ENCODE measurements around the gene PTPRN2.

The PTPRN2 gene

GRCh38 chr7:158475036-158475678 is 112.5 kb downstream of the PTPRN2 start:
- no peak overlapping the region for H3K9ac ChIP-seq (ENCODE audit: low read length)
- H3K9me3 ChIP-seq (ENCODE audit: low read length): no peaks in the 10 kb centered on the region
- no peaks in the 10 kb centered on the region for H3K27me3 ChIP-seq (ENCODE audit: control insufficient read depth in 1 of 2, insufficient read depth in 2 of 2, low read length in 2 of 2)
- H3K4me1 ChIP-seq (ENCODE audit: insufficient read depth, low read length): peaks cover 18% of the 10 kb centered on the region
- H3K27ac ChIP-seq (ENCODE audit: low read depth, low read length): no peak overlapping the region
- H3K4me3 ChIP-seq (ENCODE audit: low read depth in 1 of 2, low read length in 2 of 2): no peak overlapping the region
- no peaks in the 10 kb centered on the region for H3K36me3 ChIP-seq (ENCODE audit: insufficient read depth, low read length)

- H3K36me3 ChIP-seq (ENCODE audit: insufficient read depth, low read length): no peaks in the 10 kb centered on the region
- H3K9me3 ChIP-seq (ENCODE audit: low read length): no peaks in the 10 kb centered on the region
- no peak overlapping the region for H3K27ac ChIP-seq (ENCODE audit: low read depth, low read length)
- H3K9ac ChIP-seq (ENCODE audit: low read length): no peak overlapping the region
- no peaks in the 10 kb centered on the region for H3K27me3 ChIP-seq (ENCODE audit: control insufficient read depth in 1 of 2, insufficient read depth in 2 of 2, low read length in 2 of 2)
- H3K4me1 ChIP-seq (ENCODE audit: insufficient read depth, low read length): peaks cover 14% of the 10 kb centered on the region
- no peak overlapping the region for H3K4me3 ChIP-seq (ENCODE audit: low read depth in 1 of 2, low read length in 2 of 2)
Observed at GRCh38 chr7:158474488-158474887, 113.1 kb downstream of the PTPRN2 start.

DNA sequence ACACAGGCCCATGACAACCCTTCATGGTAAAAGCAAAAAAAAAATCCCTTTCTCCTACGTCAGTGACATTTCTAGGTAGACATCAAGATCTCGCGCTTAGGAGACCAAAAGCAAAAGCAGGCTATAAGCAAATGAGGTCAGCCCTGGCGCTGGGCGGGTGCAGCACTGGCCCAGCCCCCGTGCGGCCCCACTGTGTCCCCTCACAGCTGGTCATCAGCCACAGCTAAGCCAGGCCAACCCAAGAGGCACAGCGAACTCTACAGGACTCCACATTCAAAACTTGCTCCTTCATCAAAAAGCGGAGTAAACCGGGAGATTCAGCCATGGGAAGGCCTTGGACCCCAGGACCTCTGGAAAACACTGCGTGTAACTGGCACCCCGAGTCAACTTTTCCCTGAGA is 113.7 kb downstream of the PTPRN2 start:
- Histone ChIP-seq H3K36me3 (ENCODE audit: insufficient read depth, low read length) (no peaks in the 10 kb centered on the region), H3K27me3 (ENCODE audit: control insufficient read depth in 1 of 2, insufficient read depth in 2 of 2, low read length in 2 of 2) (no peaks in the 10 kb centered on the region), H3K27ac (ENCODE audit: low read depth, low read length) (no peak overlapping the region), H3K9ac (ENCODE audit: low read length) (no peak overlapping the region), H3K4me1 (ENCODE audit: insufficient read depth, low read length) (peaks cover 17% of the 10 kb centered on the region), H3K4me3 (ENCODE audit: low read depth in 1 of 2, low read length in 2 of 2) (no peak overlapping the region), H3K9me3 (ENCODE audit: low read length) (no peaks in the 10 kb centered on the region)

GRCh38 chr7:158473221-158473620 is 114.4 kb downstream of the PTPRN2 start:
- Histone ChIP-seq H3K9ac (ENCODE audit: low read length) (no peak overlapping the region), H3K4me1 (ENCODE audit: insufficient read depth, low read length) (peaks cover 24% of the 10 kb centered on the region), H3K36me3 (ENCODE audit: insufficient read depth, low read length) (no peaks in the 10 kb centered on the region), H3K9me3 (ENCODE audit: low read length) (no peaks in the 10 kb centered on the region), H3K27ac (ENCODE audit: low read depth, low read length) (peak overlapping the region; percentile 42), H3K27me3 (ENCODE audit: control insufficient read depth in 1 of 2, insufficient read depth in 2 of 2, low read length in 2 of 2) (no peaks in the 10 kb centered on the region), H3K4me3 (ENCODE audit: low read depth in 1 of 2, low read length in 2 of 2) (no peak overlapping the region)

- H3K9ac ChIP-seq (ENCODE audit: low read length): no peak overlapping the region
- no peaks in the 10 kb centered on the region for H3K36me3 ChIP-seq (ENCODE audit: insufficient read depth, low read length)
- peak overlapping the region; percentile 42 for H3K27ac ChIP-seq (ENCODE audit: low read depth, low read length)
- H3K9me3 ChIP-seq (ENCODE audit: low read length): no peaks in the 10 kb centered on the region
- no peak overlapping the region for H3K4me3 ChIP-seq (ENCODE audit: low read depth in 1 of 2, low read length in 2 of 2)
- H3K27me3 ChIP-seq (ENCODE audit: control insufficient read depth in 1 of 2, insufficient read depth in 2 of 2, low read length in 2 of 2): no peaks in the 10 kb centered on the region
- peaks cover 31% of the 10 kb centered on the region for H3K4me1 ChIP-seq (ENCODE audit: insufficient read depth, low read length)
Observed at GRCh38 chr7:158472596-158472995, 115.0 kb downstream of the PTPRN2 start.

DNA sequence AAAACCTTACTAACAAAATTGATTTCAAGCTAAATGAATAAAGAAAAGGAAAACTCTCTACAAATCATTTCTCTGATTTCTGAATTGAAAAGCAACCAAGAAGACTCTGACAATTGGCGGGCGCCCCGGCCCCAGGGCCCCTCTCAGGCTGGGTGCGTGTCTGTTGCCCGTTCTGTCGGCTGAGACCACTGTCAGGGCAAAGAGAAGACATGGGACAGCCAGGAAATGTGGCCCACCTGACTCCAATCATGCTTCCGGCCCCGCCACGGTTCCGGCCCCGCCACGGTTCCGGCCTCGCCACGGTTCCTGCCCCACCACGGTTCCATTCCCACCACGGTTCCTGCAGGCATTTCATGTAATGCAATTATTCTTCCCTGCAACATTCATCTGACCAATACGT is 115.9 kb downstream of the PTPRN2 start:
- Histone ChIP-seq H3K27ac (ENCODE audit: low read depth, low read length) (no peak overlapping the region), H3K36me3 (ENCODE audit: insufficient read depth, low read length) (no peaks in the 10 kb centered on the region)

DNA sequence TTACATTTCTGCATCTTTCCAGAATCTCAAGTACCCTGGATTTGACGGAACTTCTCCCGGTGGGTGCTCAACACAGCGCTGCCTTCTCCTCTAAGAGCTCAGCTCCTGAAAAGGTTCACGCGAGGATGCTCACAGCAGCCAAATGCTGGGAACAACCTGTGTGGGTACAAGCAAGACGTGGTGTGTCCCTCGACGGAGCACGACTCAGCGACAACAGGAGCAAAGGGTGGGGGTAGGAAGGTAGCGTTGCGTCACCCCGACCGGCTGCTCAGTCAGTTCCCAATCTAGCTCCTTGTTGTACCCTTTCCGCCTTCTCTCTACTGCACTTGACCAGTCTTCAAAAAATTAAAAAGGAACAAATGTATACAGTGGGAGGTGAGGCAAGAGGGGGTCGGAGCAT is 117.3 kb downstream of the PTPRN2 start:
- Histone ChIP-seq H3K4me1 (ENCODE audit: insufficient read depth, low read length) (peaks cover 38% of the 10 kb centered on the region), H3K9ac (ENCODE audit: low read length) (no peak overlapping the region), H3K4me3 (ENCODE audit: low read depth in 1 of 2, low read length in 2 of 2) (no peak overlapping the region), H3K27me3 (ENCODE audit: control insufficient read depth in 1 of 2, insufficient read depth in 2 of 2, low read length in 2 of 2) (no peaks in the 10 kb centered on the region), H3K9me3 (ENCODE audit: low read length) (no peaks in the 10 kb centered on the region), H3K36me3 (ENCODE audit: insufficient read depth, low read length) (no peaks in the 10 kb centered on the region), H3K27ac (ENCODE audit: low read depth, low read length) (peak overlapping the region; percentile 75)

More for the DNA sequence above, 115.9 kb downstream of the PTPRN2 start:
- no peaks in the 10 kb centered on the region for H3K27me3 ChIP-seq (ENCODE audit: control insufficient read depth in 1 of 2, insufficient read depth in 2 of 2, low read length in 2 of 2)
- no peak overlapping the region for H3K4me3 ChIP-seq (ENCODE audit: low read depth in 1 of 2, low read length in 2 of 2)
- H3K4me1 ChIP-seq (ENCODE audit: insufficient read depth, low read length): peaks cover 38% of the 10 kb centered on the region
- no peaks in the 10 kb centered on the region for H3K9me3 ChIP-seq (ENCODE audit: low read length)
- no peak overlapping the region for H3K9ac ChIP-seq (ENCODE audit: low read length)

GRCh38 chr7:158469396-158470051 is 118.1 kb downstream of the PTPRN2 start:
- Histone ChIP-seq H3K4me3 (ENCODE audit: low read depth in 1 of 2, low read length in 2 of 2) (no peak overlapping the region), H3K27me3 (ENCODE audit: control insufficient read depth in 1 of 2, insufficient read depth in 2 of 2, low read length in 2 of 2) (no peaks in the 10 kb centered on the region), H3K4me1 (ENCODE audit: insufficient read depth, low read length) (peaks cover 38% of the 10 kb centered on the region), H3K27ac (ENCODE audit: low read depth, low read length) (peak overlapping the region; percentile 75), H3K36me3 (ENCODE audit: insufficient read depth, low read length) (no peaks in the 10 kb centered on the region), H3K9ac (ENCODE audit: low read length) (no peak overlapping the region), H3K9me3 (ENCODE audit: low read length) (no peaks in the 10 kb centered on the region)

DNA sequence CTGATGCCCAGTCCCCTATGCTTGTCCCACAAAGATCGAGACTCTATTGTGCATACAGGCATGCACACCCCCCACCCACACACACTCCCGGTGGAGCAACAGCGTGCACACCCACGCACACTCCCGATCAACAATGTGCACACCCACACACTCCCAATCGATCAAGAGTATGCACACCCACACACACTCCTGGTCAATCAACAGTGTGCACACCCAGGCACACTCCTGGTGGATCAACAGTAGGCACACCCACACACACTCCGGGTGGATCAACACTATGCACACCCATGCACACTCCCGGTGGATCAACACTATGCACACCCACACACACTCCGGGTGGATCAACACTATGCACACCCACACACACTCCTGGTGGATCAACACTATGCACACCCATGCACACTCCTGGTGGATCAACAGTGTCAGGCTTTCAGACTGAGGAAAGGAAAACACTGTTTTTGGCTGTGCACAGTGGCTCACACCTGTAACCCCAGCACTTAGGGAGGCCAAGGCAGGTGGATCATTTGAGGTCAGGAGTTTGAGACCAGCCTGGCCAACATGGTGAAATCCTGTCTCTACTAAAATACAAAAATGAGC is 118.8 kb downstream of the PTPRN2 start:
- Histone ChIP-seq H3K36me3 (ENCODE audit: insufficient read depth, low read length) (no peaks in the 10 kb centered on the region), H3K27me3 (ENCODE audit: control insufficient read depth in 1 of 2, insufficient read depth in 2 of 2, low read length in 2 of 2) (no peaks in the 10 kb centered on the region), H3K9ac (ENCODE audit: low read length) (no peak overlapping the region), H3K9me3 (ENCODE audit: low read length) (no peaks in the 10 kb centered on the region), H3K4me3 (ENCODE audit: low read depth in 1 of 2, low read length in 2 of 2) (no peak overlapping the region), H3K4me1 (ENCODE audit: insufficient read depth, low read length) (peaks cover 38% of the 10 kb centered on the region), H3K27ac (ENCODE audit: low read depth, low read length) (peak overlapping the region; percentile 14)

DNA sequence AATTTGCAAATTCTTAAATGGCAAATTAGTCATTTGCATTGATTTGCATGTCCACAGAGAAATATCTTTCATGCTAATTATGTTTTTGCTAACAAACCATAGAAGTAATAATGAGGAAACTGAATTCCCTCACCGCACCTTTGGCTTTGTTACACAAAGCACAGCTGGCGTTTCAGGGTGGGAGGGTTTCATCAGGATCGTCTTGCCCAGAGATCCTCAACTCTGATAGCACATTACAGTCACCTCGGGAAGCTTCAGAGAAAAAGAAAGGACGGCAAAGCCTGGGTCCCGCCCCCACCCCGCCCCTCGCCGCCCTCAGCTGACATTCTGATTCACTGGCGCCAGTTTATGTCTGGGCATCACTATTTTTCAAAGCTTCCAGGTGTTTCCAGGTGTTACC is 119.4 kb downstream of the PTPRN2 start:
- peaks cover 33% of the 10 kb centered on the region for H3K4me1 ChIP-seq (ENCODE audit: insufficient read depth, low read length)
- H3K9me3 ChIP-seq (ENCODE audit: low read length): no peaks in the 10 kb centered on the region
- H3K27me3 ChIP-seq (ENCODE audit: control insufficient read depth in 1 of 2, insufficient read depth in 2 of 2, low read length in 2 of 2): no peaks in the 10 kb centered on the region
- H3K27ac ChIP-seq (ENCODE audit: low read depth, low read length): peak overlapping the region; percentile 14
- H3K9ac ChIP-seq (ENCODE audit: low read length): no peak overlapping the region
- no peak overlapping the region for H3K4me3 ChIP-seq (ENCODE audit: low read depth in 1 of 2, low read length in 2 of 2)
- H3K36me3 ChIP-seq (ENCODE audit: insufficient read depth, low read length): no peaks in the 10 kb centered on the region

GRCh38 chr7:158467562-158467961 is 120.1 kb downstream of the PTPRN2 start:
- H3K4me3 ChIP-seq (ENCODE audit: low read depth in 1 of 2, low read length in 2 of 2): no peak overlapping the region
- H3K9ac ChIP-seq (ENCODE audit: low read length): no peak overlapping the region
- no peaks in the 10 kb centered on the region for H3K9me3 ChIP-seq (ENCODE audit: low read length)
- H3K27ac ChIP-seq (ENCODE audit: low read depth, low read length): no peak overlapping the region
- H3K36me3 ChIP-seq (ENCODE audit: insufficient read depth, low read length): no peaks in the 10 kb centered on the region
- no peaks in the 10 kb centered on the region for H3K27me3 ChIP-seq (ENCODE audit: control insufficient read depth in 1 of 2, insufficient read depth in 2 of 2, low read length in 2 of 2)
- peaks cover 27% of the 10 kb centered on the region for H3K4me1 ChIP-seq (ENCODE audit: insufficient read depth, low read length)

Data from muscle layer of colon (tissue), 2 donors.